Osteoblast (primary cell): ENCODE results near the gene TENM3. TPM values are rescaled to one million over a fixed set of nuclear protein-coding genes. Genes with fewer than 3 reads are reported as not detected.

ENCODE experiments used
- DNase-seq: peaks from one replicate; pipeline ENCODE4 v3.0.0; 2011; ENCODE audit warnings: low spot score, mixed read lengths; ENCODE audit not compliant: insufficient read length; ENCODE audit errors: missing footprints
- H2AFZ ChIP-seq: 2 replicates; pipeline ENCODE4 v1.6.0; 2011; ENCODE audit warnings: mild to moderate bottlenecking, low read length
- H3K27ac ChIP-seq: 2 replicates; pipeline ENCODE4 v1.5.1; 2011; ENCODE audit warnings: mild to moderate bottlenecking, low read depth, low read length, moderate library complexity
- H3K27me3 ChIP-seq: 2 replicates; pipeline ENCODE4 v1.6.0; 2012; ENCODE audit warnings: mild to moderate bottlenecking, control low read depth, inconsistent platforms, low read length, moderate library complexity; ENCODE audit not compliant: insufficient read depth
- H3K36me3 ChIP-seq: 2 replicates; pipeline ENCODE4 v1.5.1; 2011; ENCODE audit warnings: mild to moderate bottlenecking, low read length, control low read depth, moderate library complexity; ENCODE audit not compliant: insufficient read depth
- H3K4me1 ChIP-seq: 2 replicates; pipeline ENCODE4 v1.5.1; 2011; ENCODE audit warnings: mild to moderate bottlenecking, low read length, control low read depth, moderate library complexity; ENCODE audit not compliant: insufficient read depth
- H3K4me2 ChIP-seq: 2 replicates; pipeline ENCODE4 v1.6.0; 2011; ENCODE audit warnings: mild to moderate bottlenecking, low read length; ENCODE audit not compliant: insufficient read depth
- H3K4me3 ChIP-seq: fragments of 200-600 bp; sonication (generic); 3 replicates; pipeline ENCODE4 v1.5.1; 2012; ENCODE audit warnings: mild to moderate bottlenecking, low read length, inconsistent platforms; ENCODE audit not compliant: insufficient read depth
- H3K79me2 ChIP-seq: 2 replicates; pipeline ENCODE4 v1.6.0; 2012; ENCODE audit warnings: mild to moderate bottlenecking, low read length, control low read depth, inconsistent platforms; ENCODE audit not compliant: insufficient read depth
- H3K9me3 ChIP-seq: 2 replicates; pipeline ENCODE4 v1.5.1; 2011; ENCODE audit warnings: low read depth, low read length, control low read depth
- H4K20me1 ChIP-seq: 2 replicates; pipeline ENCODE4 v1.6.0; 2012; ENCODE audit warnings: mild to moderate bottlenecking, low read length, control low read depth; ENCODE audit not compliant: insufficient read depth
- CTCF ChIP-seq: IDR thresholded peaks from 2 replicates; pipeline ENCODE4 v1.5.1; 2011; ENCODE audit warnings: mild to moderate bottlenecking, low read depth, low read length, moderate library complexity; ENCODE audit errors: extremely low read depth
- total RNA-seq: library from RNA; depleted of rRNA; stranded (reverse); fragments of >200 nt; gene quantifications from 2 replicates; pipeline ENCODE4 v1.2.3, GENCODE V29; 2012

TENM3 gene
- total RNA-seq, 1 donor, result 59.0 TPM

GRCh38 chr4:182649698-182650477 lies 406.7 kb downstream of the TENM3 start:
- peak overlapping the region; percentile 5 for H3K27ac ChIP-seq
- no peaks in the 10 kb centered on the region for H3K36me3 ChIP-seq
- H2AFZ ChIP-seq, result no peak overlapping the region
- no peak overlapping the region for H3K4me3 ChIP-seq
- no peaks in the 10 kb centered on the region for H4K20me1 ChIP-seq
- peak; percentile 25 for DNase-seq
- no peaks in the 10 kb centered on the region for H3K27me3 ChIP-seq
- TF ChIP-seq CTCF, result no peak
- H3K4me2 ChIP-seq, result no peak overlapping the region
- H3K9me3 ChIP-seq, result peaks cover 3% of the 10 kb centered on the region
- no peaks in the 10 kb centered on the region for H3K79me2 ChIP-seq
- peaks cover 3% of the 10 kb centered on the region for H3K4me1 ChIP-seq

- no peaks in the 10 kb centered on the region for H3K9me3 ChIP-seq
- H2AFZ ChIP-seq, result no peak overlapping the region
- no peak for TF ChIP-seq CTCF
- peaks cover 3% of the 10 kb centered on the region for H3K4me1 ChIP-seq
- H3K79me2 ChIP-seq, result no peaks in the 10 kb centered on the region
- no peak overlapping the region for H3K4me3 ChIP-seq
- no peak overlapping the region for H3K27ac ChIP-seq
- no peaks in the 10 kb centered on the region for H4K20me1 ChIP-seq
- H3K36me3 ChIP-seq, result no peaks in the 10 kb centered on the region
- DNase-seq, result peak; percentile 72
- no peaks in the 10 kb centered on the region for H3K27me3 ChIP-seq
- H3K4me2 ChIP-seq, result no peak overlapping the region
Observed at GRCh38 chr4:182653596-182653995, 410.4 kb downstream of the TENM3 start.

- DNase-seq, result no peak
- no peak overlapping the region for H3K4me2 ChIP-seq
- H4K20me1 ChIP-seq, result no peaks in the 10 kb centered on the region
- no peak overlapping the region for H3K27ac ChIP-seq
- H3K9me3 ChIP-seq, result no peaks in the 10 kb centered on the region
- H2AFZ ChIP-seq, result no peak overlapping the region
- H3K4me1 ChIP-seq, result peaks cover 3% of the 10 kb centered on the region
- no peaks in the 10 kb centered on the region for H3K27me3 ChIP-seq
- H3K4me3 ChIP-seq, result no peak overlapping the region
- TF ChIP-seq CTCF, result no peak
- H3K36me3 ChIP-seq, result no peaks in the 10 kb centered on the region
- H3K79me2 ChIP-seq, result no peaks in the 10 kb centered on the region
Observed at GRCh38 chr4:182655340-182655739, 412.1 kb downstream of the TENM3 start.

- no peak overlapping the region for H3K4me3 ChIP-seq
- H3K36me3 ChIP-seq, result no peaks in the 10 kb centered on the region
- H4K20me1 ChIP-seq, result no peaks in the 10 kb centered on the region
- no peak overlapping the region for H2AFZ ChIP-seq
- no peak overlapping the region for H3K4me2 ChIP-seq
- H3K27ac ChIP-seq, result no peak overlapping the region
- H3K79me2 ChIP-seq, result no peaks in the 10 kb centered on the region
- H3K9me3 ChIP-seq, result no peaks in the 10 kb centered on the region
- TF ChIP-seq CTCF, result no peak
- no peaks in the 10 kb centered on the region for H3K4me1 ChIP-seq
- no peak for DNase-seq
- no peaks in the 10 kb centered on the region for H3K27me3 ChIP-seq
Observed at GRCh38 chr4:182662551-182662950, 419.3 kb downstream of the TENM3 start.
